A549 (cell line): ENCODE results near the gene AP3B1.

Source experiments
- BHLHE40 ChIP-seq: IDR thresholded peaks from 2 replicates; pipeline ENCODE4 v1.6.1; 2012; ENCODE audit warnings: low read depth, low read length, inconsistent platforms
- EP300 ChIP-seq, 2 experiments: fragments of >200 bp; sonication (Bioruptor Twin); formaldehyde crosslinking; IDR thresholded peaks; 2 replicates in 1 of 2; 3 replicates in 1 of 2; pipeline ENCODE4 v1.6.1; 2016 to 2017
- ESRRA ChIP-seq: fragments of 150-350 bp; IDR thresholded peaks from 2 replicates; pipeline ENCODE4 v1.6.1; 2014; ENCODE audit warnings: mild to moderate bottlenecking, low read length, borderline replicate concordance
- HOXA7 ChIP-seq: fragments of 250-450 bp; sonication (Bioruptor Pico); IDR thresholded peaks from 2 replicates; pipeline ENCODE4 v1.5.0; 2020; ENCODE audit warnings: mild to moderate bottlenecking, moderate library complexity
- JUN ChIP-seq, 2 experiments: fragments of >200 bp; sonication (Bioruptor Twin); formaldehyde crosslinking; IDR thresholded peaks; 2 replicates in 1 of 2; 3 replicates in 1 of 2; pipeline ENCODE4 v1.6.1; 2016 to 2017
- NR3C1 ChIP-seq: fragments of >200 bp; sonication (Bioruptor Twin); formaldehyde crosslinking; IDR thresholded peaks from 3 replicates; pipeline ENCODE4 v1.6.1; 2017
- POLR2A ChIP-seq: IDR thresholded peaks from 2 replicates; pipeline ENCODE4 v1.6.1; 2012; ENCODE audit warnings: mild to moderate bottlenecking, low read length
- ZFP36 ChIP-seq: fragments of 450-650 bp; IDR thresholded peaks from 2 replicates; pipeline ENCODE4 v1.6.1; 2014; ENCODE audit warnings: borderline replicate concordance; ENCODE audit not compliant: partially characterized antibody
- TF ChIP-seq, protein P1 (sequence below): fragments of >200 bp; sonication (Bioruptor Twin); formaldehyde crosslinking; IDR thresholded peaks from 3 replicates; pipeline ENCODE4 v1.5.1; 2016
- TF ChIP-seq, protein P2 (sequence below): IDR thresholded peaks from 2 replicates; pipeline ENCODE4 v1.6.1; 2012

DNA sequence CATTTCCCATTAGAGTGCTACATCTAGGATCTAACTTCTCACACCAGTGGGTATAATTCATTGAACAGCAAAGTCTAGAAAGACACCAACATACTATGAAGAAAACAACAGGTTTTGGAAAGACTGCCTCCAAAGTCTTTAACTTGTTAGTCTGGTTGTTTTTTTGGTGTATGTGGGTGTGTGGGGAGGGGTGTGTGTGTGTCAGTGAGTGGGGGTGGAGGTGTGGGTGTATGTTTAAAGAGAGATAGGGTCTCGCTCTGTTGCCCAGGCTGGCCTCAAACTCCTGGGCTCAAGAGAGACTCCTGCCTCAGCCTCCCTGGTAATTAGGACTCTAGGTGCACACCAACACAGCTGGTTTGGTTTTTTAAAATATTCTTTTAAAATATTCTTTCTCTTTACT, 59.7 kb downstream of the AP3B1 start:
- TF ChIP-seq EP300 (IDR thresholded peaks at IDR 0.05) (no peak), JUN (IDR thresholded peaks at IDR 0.05) (no peak), ESRRA (no peak), POLR2A (no peak), BHLHE40 (no peak), NR3C1 (no peak), HOXA7 (no peak), ZFP36 (no peak)
- TF ChIP-seq, protein P1, sequence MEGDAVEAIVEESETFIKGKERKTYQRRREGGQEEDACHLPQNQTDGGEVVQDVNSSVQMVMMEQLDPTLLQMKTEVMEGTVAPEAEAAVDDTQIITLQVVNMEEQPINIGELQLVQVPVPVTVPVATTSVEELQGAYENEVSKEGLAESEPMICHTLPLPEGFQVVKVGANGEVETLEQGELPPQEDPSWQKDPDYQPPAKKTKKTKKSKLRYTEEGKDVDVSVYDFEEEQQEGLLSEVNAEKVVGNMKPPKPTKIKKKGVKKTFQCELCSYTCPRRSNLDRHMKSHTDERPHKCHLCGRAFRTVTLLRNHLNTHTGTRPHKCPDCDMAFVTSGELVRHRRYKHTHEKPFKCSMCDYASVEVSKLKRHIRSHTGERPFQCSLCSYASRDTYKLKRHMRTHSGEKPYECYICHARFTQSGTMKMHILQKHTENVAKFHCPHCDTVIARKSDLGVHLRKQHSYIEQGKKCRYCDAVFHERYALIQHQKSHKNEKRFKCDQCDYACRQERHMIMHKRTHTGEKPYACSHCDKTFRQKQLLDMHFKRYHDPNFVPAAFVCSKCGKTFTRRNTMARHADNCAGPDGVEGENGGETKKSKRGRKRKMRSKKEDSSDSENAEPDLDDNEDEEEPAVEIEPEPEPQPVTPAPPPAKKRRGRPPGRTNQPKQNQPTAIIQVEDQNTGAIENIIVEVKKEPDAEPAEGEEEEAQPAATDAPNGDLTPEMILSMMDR = no peak
- TF ChIP-seq, protein P2, sequence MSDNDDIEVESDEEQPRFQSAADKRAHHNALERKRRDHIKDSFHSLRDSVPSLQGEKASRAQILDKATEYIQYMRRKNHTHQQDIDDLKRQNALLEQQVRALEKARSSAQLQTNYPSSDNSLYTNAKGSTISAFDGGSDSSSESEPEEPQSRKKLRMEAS = no peak
